Renal pelvis (tissue), 4 donors: ENCODE data around the gene DCP1B. TPM values are rescaled to one million over a fixed set of nuclear protein-coding genes. Genes with fewer than 3 reads are reported as not detected.

Experiments used
- DNase-seq: peaks from one replicate; pipeline ENCODE4 v3.0.0-alpha.2; 2013
- polyA plus RNA-seq, 3 donors: library from polyadenylated mRNA; unstranded; fragments of 120-200 nt; gene quantifications; one replicate each; pipeline ENCODE4 v1.2.1, GENCODE V29; 2013; ENCODE audit not compliant: insufficient read length in 3 of 3

The DCP1B gene
- polyA plus RNA-seq, 3 donors: 28.1 to 29.4 (median 28.3) TPM

DNA sequence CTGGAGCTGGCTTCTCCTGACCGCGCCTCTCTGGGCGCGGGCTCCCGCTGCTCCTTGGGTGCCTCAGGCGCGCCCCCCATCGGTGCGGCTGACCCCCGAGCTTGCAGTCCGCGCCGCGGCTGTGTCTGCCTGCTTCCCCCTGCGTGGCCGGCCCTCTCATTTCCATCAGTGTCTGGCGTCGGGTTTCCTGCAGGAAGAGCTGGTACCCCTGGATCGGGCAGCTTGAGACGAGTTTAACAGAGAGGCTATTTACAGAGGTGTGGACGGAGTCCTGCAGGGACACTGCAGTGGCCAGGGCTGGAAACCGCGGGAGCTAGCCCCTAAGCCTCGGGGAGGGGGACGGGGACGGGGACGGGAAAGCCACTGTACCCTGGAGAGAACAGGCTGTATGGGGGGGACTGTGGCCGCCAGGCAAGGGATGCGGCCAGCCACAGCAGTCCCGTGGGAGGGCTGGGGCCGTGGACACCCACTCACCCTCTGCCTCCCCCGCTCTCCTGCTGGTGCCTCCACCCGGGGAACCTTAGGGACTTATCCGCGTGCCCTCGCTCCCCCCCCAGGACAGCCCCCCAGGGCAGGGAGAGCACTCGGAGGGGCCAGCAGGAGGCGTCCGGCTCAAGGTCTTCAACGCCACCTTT, 82.1 kb downstream of the DCP1B start:
- no peak for DNase-seq

DNA sequence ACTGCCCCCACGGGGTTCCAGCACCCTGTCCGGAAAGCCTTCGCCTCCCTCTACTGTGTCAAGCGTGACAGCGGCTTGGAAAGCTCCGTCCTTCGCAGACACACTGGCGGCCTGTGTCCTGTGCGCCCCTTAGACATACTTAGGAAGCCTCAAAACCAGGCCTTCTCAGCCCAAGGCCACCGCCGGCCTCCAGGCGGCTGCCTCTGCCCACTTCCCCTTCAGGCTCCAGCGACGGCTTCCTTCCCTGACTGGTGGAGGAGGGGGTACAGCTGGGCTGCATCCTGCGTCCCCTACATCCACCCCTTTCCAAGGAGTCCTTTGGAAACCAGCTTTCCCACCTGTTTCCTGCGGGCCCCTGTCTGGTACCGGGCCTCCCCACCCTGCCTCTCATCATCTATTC, 83.3 kb downstream of the DCP1B start:
- DNase-seq: no peak

- no peak for DNase-seq
Measured at GRCh38 chr12:1920436-1920835, 83.8 kb downstream of the DCP1B start.

DNA sequence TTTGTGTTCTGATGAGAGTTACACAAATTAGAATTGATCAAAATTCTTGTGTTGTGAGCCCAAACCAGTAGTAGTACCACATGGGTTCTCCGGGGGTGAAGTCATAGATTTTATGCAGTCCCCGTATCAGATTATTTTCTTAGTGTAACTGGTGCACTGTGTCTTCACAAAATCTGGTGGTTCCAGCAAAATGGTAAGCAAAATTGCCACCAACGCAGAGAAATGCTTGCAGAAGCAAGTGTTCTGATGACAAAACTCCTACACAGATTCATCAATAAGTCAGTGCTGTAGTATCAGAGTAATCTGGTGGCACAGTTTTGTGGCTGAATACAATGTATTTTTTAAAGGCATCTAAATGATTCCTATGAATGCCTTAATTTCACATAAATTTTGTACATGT, 84.5 kb downstream of the DCP1B start:
- DNase-seq: no peak

DNA sequence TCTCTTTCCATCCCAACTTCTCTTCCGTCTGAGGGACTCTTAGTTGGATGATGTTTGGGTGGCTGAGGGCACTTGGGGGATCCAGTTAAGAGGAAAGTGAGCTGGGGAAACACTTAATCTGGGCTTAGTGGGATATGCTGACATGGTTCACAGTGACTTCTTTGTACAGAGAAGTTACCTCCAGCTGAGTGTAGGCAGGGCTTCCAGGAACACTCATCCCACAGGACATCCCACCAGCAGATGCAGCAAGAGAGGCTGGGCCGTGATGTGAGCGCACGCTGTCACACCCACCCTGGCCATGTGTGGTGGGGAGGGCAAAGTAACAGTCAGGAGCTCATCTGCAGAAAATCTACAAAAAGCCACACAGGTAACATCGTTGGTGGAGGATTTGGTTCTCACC, 85.0 kb downstream of the DCP1B start:
- no peak for DNase-seq

GRCh38 chr12:1918884-1919236, 85.4 kb downstream of the DCP1B start:
- DNase-seq: no peak

DNA sequence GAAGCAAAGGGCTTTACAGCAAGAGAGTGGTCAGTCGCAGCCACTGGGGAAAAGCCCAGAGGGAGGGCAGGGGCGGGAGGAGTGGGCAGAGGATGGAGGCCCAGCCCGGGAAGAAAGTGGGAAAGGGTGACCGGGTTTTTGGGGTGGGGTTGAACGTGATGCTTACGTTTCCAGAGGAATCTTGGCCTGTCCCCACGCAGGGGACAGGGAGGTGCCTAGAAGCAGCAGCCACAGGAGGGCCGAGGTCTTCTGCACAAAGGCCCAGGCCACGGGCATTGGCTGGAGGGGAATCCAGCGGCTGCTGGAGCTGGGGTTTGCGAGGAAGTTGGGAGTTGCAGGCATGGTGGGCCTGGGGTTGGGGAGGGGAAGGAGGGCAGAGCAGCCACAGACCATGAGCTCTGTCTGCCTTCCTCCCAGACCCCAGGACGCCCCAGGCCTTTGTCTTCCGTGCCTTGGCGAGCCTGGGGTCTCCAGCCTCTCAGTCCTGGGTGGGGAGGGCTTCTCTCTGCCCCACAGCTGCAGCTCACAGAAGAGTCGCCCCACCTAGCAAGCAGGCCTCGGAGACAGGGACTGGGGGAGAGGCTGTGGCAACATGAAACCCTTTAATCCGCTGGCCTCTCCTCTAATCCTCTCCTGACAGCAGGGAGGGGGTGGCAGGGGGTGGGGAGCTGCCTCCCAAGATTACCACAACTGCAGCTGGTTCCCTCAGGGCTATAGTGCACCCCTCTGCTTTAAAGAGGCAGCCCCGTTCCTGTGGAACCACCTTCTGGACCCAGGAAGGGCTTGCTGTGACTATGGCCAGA, 86.0 kb downstream of the DCP1B start, which contains the start of gene CACNA2D4:
Gene CACNA2D4 (minus strand): TSS at position 572 of the 803 bp plus-strand sequence. CDS start 179 bp downstream, at position 393.
- DNase-seq: no peak

DNA sequence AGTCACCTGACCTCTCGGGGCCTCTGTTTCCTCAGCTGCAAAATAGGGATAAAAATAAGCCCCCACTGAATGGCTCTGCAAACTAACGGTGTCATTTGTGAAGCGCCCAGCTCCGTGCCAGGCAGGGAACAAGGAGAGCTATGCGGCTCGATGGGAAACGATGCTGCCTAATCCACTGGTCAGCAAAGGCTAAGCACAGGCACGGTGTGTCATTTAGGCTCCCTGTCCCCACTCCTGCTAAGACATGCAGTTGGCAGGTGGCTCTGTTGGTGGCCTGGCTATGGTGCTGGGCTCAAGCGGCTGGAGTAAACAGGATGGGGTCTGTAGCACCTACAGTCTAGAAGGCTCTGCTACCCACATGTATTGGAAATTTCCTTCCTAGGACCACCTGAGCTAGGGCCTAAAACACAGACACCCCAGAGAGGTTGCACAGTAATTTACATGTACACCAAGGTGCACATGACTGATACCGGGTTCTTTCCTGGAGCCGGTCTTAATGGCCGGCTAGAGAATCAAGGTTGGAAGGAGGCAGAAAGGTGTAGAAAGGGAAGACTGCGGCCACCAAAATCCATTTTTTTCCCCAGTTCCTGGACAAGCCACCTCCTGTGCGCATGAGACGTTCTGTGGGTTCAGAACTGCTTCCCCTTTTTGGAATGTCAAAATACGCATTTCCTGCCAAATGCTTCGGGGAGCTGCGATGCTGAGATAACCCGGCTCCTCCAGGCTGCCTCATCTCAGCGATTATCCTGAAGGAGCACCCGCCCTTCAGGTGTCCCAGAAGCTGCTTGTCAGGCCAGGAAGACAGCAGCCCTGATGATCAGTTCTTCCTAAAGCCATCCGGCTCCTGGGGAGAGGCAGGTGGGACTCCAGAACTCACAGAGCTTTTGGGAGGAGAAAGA, 86.8 kb downstream of the DCP1B start:
- DNase-seq: no peak

- no peak for DNase-seq
Measured at GRCh38 chr12:1916371-1917171, 87.7 kb downstream of the DCP1B start.

DNA sequence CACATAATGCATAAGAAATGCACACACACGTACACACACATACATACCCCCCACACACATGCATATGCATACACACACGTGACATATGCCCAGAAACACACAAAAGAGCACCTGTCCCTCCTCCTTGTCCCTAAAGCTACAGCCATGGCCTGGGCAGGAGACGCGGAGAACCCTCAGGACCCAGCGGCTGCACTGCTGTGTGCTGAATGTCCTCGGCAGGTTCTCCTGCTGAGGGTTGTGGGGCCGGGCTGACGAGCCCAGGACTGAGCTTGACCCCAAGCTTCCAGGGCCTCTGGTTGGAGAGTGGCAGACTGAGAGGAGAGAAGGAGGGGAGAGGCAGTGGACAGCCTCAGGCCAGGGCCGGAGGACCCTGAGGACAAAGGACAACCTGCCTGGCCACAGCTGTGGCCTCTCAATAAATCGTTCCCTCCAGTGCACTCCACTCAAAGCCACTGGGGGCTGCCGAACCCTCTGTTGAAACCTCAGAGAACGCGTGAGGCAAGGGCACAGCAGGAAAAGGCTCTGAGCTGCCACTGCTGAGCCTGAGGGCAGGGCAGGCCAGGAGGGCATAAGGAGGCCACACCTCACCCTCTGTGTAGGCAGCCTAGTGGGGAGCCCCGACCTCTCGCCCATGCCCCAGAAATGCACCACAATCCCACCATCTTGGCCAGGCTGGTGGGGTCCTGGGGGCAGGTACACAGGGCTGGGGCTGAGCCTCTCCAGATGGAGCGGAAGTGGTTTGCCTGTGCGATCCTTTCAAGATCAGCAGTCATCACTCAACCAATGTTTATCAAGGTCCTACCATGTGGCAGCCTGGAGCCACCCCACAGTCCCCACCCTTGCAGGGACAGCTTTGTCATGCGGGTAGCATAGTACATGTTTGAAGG, 88.9 kb downstream of the DCP1B start:
- DNase-seq: no peak

DNA sequence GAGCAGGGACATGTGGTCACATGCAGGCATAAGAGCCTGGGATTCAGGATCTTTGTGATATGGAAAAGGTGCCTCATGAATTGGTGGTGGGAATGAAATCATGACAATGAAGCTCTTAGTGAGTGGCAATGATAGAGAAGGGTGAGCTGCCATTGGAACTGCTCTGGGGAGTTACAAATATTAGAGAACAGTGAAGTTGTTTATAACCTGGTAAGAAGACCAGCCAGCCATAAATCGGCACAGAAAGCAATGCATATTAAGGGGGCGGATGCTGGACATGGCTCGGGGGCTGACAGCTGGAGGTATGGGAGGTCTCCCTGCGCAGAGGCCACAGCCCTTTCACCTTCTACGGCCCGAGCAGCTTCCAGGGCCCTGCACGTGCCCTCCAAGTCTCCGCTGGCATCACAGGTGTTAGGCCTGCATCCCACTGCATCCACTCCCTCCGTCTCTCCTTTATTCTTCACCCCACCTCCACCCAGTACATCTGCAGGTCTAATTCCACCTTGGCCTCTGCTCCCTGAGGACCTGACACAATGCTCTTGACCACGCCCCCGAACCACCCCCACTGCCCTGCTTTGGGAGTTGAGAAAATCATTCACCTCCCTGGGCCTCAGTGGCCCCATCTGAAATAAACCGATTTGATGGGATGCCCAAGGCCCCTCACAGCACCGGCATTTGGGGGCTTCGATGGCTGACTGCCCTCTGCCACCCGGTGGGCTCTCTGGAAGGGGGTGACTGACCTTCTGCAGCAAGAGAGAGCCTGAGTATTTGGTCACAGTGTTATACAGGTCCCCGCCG, 89.9 kb downstream of the DCP1B start:
- no peak for DNase-seq

GRCh38 chr12:1913377-1914113, 90.7 kb downstream of the DCP1B start:
- no peak for DNase-seq

DNA sequence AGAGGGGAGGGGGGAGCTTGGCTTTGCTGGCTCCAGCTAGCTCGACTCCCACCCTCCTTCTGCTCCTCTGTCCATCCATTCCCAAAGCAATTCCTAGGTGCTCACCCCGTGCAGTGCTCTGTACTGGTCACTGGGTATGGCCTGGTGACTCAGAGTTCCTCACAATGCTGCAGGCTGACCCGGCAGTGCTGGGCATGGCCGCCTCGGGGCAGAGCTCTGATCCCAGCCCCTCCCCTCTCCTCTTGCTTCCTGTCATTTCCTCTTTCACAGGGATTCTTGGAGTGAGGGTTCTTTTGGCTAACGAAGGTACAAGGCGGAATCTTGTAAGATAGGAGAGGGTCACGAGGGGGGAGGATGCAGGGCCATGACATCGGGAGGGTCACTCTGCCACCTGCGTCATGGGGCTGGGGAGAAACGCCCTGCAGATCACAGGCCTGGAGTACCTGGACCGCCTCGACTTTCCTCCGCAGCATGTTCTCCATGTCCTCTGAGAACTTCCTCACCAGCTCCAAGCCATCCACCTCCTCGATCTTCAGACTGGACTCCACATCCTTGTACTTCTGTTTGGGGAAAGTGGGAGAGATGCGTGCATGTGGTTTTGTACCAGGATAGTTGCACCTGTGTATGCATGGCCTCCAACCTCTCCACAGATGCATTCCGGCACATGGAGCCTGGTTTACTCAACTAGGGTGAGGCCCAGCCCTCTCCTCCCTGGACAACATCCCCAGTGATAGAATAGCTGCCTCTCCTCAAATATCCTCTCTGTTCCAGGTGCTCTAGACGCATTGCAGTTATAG, 91.5 kb downstream of the DCP1B start:
- no peak for DNase-seq

- no peak for DNase-seq
Measured at GRCh38 chr12:1911598-1912575, 92.4 kb downstream of the DCP1B start.

DNA sequence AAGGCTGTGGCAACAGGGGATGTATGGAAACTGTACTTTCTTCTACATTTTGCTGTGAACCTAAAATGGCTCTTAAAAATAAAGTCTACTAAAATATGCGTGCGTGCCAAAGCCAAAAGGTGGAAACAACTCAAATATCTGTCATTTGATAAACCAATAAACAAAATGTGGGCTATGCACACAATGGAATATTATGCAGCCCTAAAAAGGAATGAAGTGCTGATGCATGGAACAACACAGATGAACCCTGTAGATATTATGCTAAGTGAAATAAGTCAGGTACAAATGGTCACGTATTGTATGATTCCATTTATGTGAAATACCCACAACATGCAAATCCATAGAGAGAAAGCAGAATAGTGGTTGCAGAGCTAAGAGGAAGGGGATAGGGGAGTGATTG, 93.8 kb downstream of the DCP1B start:
- no peak for DNase-seq

DNA sequence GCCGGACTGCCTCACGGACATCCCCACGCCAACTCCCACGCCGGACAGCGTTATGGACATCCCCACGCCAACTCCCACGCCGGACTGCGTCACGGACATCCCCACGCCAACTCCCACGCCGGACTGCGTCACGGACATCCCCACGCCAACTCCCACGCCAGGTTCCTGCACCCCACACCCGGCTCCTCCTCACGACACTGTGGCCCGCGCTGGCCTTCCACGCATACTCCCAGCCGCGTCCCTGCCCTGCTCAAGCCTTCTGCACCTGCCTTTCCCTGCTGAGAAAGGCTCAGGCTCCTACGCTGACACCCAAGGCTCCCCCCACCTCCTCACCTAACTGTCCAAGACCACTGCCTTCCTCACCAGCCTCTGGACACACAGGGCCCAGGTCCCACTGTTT, 95.5 kb downstream of the DCP1B start:
- DNase-seq: no peak
